HepG2 (cell line): ENCODE results near the gene OR2B2. TPM values are rescaled to one million over a fixed set of nuclear protein-coding genes. Genes with fewer than 3 reads are reported as not detected.

ENCODE experiments used
- CHCHD3 ChIP-seq: sonication (generic); formaldehyde crosslinking; IDR thresholded peaks from 2 replicates; pipeline ENCODE4 v1.8.0; 2022; ENCODE audit warnings: mild to moderate bottlenecking, missing genetic modification reagents, moderate library complexity
- CSRNP1 ChIP-seq: sonication (generic); formaldehyde crosslinking; IDR thresholded peaks from 2 replicates; pipeline ENCODE4 v1.8.1; 2023; ENCODE audit warnings: mild to moderate bottlenecking, missing genetic modification reagents
- FOSL2 ChIP-seq: sonication (generic); formaldehyde crosslinking; IDR thresholded peaks from 2 replicates; pipeline ENCODE4 v1.4.0; 2020; ENCODE audit warnings: missing genetic modification reagents
- HNF1A ChIP-seq, 2 experiments: sonication (generic) in 1 of 2; formaldehyde crosslinking in 1 of 2; IDR thresholded peaks; 2 replicates each; pipeline versions ENCODE4 v1.4.0 to v1.6.1; 2016 to 2020; ENCODE audit warnings: borderline replicate concordance in 1 of 2, low read depth in 1 of 2, mild to moderate bottlenecking in 1 of 2, missing genetic modification reagents in 1 of 2
- NR0B2 ChIP-seq: sonication (generic); formaldehyde crosslinking; IDR thresholded peaks from 2 replicates; pipeline ENCODE4 v1.4.0; 2020; ENCODE audit warnings: mild to moderate bottlenecking, missing genetic modification reagents
- PRPF4 ChIP-seq: fragments of 200-400 bp; formaldehyde crosslinking; IDR thresholded peaks from 2 replicates; pipeline ENCODE4 v1.6.1; 2016; ENCODE audit warnings: low read length, low read depth; ENCODE audit not compliant: poor library complexity, severe bottlenecking
- SAP130 ChIP-seq: IDR thresholded peaks from 2 replicates; pipeline ENCODE4 v1.6.1; 2016; ENCODE audit warnings: low read depth
- SRSF4 ChIP-seq: fragments of 200-400 bp; formaldehyde crosslinking; IDR thresholded peaks from one replicate; pipeline ENCODE4 v1.6.1; 2018; ENCODE audit warnings: mild to moderate bottlenecking, low read depth, low read length, moderate library complexity; ENCODE audit not compliant: poor library complexity, severe bottlenecking
- TARDBP ChIP-seq: sonication (generic); formaldehyde crosslinking; IDR thresholded peaks from 2 replicates; pipeline ENCODE4 v1.8.0; 2022; ENCODE audit warnings: mild to moderate bottlenecking, missing genetic modification reagents
- U2AF2 ChIP-seq: fragments of 200-400 bp; formaldehyde crosslinking; IDR thresholded peaks from 2 replicates; pipeline ENCODE4 v1.6.1; 2017; ENCODE audit warnings: low read depth, mild to moderate bottlenecking, low read length
- ZGPAT ChIP-seq: IDR thresholded peaks from 2 replicates; pipeline ENCODE4 v1.6.1; 2016; ENCODE audit warnings: mild to moderate bottlenecking
- ZNF253 ChIP-seq: sonication (generic); formaldehyde crosslinking; IDR thresholded peaks from 2 replicates; pipeline ENCODE4 v1.8.0; 2022; ENCODE audit warnings: mild to moderate bottlenecking, missing genetic modification reagents, borderline replicate concordance
- ZNF274 ChIP-seq: sonication (generic); formaldehyde crosslinking; IDR thresholded peaks from 2 replicates; pipeline ENCODE4 v1.5.1; 2020; ENCODE audit warnings: mild to moderate bottlenecking, missing genetic modification reagents
- ZNF451 ChIP-seq: sonication (generic); formaldehyde crosslinking; IDR thresholded peaks from 2 replicates; pipeline ENCODE4 v1.5.0; 2020; ENCODE audit warnings: mild to moderate bottlenecking, missing genetic modification reagents
- ZNF484 ChIP-seq: sonication (generic); formaldehyde crosslinking; IDR thresholded peaks from 2 replicates; pipeline ENCODE4 v1.5.1; 2020; ENCODE audit warnings: mild to moderate bottlenecking, low read depth, missing genetic modification reagents, borderline replicate concordance
- ZNF552 ChIP-seq: sonication (generic); formaldehyde crosslinking; IDR thresholded peaks from 2 replicates; pipeline ENCODE4 v1.9.0; 2022; ENCODE audit warnings: missing genetic modification reagents, mild to moderate bottlenecking, borderline replicate concordance
- ZNF691 ChIP-seq: sonication (generic); formaldehyde crosslinking; IDR thresholded peaks from 2 replicates; pipeline ENCODE4 v1.4.0; 2020; ENCODE audit warnings: missing genetic modification reagents, low read depth, mild to moderate bottlenecking, borderline replicate concordance
- ZNF841 ChIP-seq: sonication (generic); formaldehyde crosslinking; IDR thresholded peaks from 2 replicates; pipeline ENCODE4 v1.8.1; 2023; ENCODE audit warnings: missing genetic modification reagents, borderline replicate concordance
- ZSCAN30 ChIP-seq: sonication (generic); formaldehyde crosslinking; IDR thresholded peaks from 2 replicates; pipeline ENCODE4 v1.5.0; 2020; ENCODE audit warnings: mild to moderate bottlenecking, missing genetic modification reagents
- polyA plus RNA-seq, 8 experiments: library from polyadenylated mRNA; depleted of rRNA in 3 of 8; stranded (reverse) in 7 of 8; unstranded in 1 of 8; fragments of >200 nt; fragmentation: Illumina TruSeq in 4 of 8; extraction: Trizol in 4 of 8; gene quantifications; 2 replicates each; pipeline versions ENCODE4 v1.2.1 to v1.2.3, GENCODE V29; 2011 to 2016; ENCODE audit warnings: low read depth in 4 of 8, missing spikeins in 1 of 8, mixed read lengths in 1 of 8; ENCODE audit not compliant: insufficient read depth in 1 of 8
- total RNA-seq, 5 experiments: library from RNA; depleted of rRNA; stranded (reverse); fragments of >200 nt; fragmentation: Illumina TruSeq; extraction: Trizol; gene quantifications; 2 replicates each; pipeline ENCODE4 v1.2.3, GENCODE V29; 2016; ENCODE audit warnings: low read depth in 1 of 5

Gene OR2B2
- total and polyA plus RNA-seq, 2 of the 13 experiments (the other 11 are each of a cell fraction or from before 2014, with no cell fraction given) = not detected

- TF ChIP-seq HNF1A (IDR thresholded peaks at IDR 0.05; ENCODE audit: low read depth) = no peak
- no peak for TF ChIP-seq HNF1A (CRISPR knock-in tag; IDR thresholded peaks at IDR 0.05; ENCODE audit: borderline replicate concordance)
- peak; percentile 20; the same call in 1 of the 2 replicates for TF ChIP-seq FOSL2 (CRISPR knock-in tag)
- TF ChIP-seq ZNF691 = no peak
- TF ChIP-seq ZNF451 (CRISPR knock-in tag) = no peak
- TF ChIP-seq NR0B2 (CRISPR knock-in tag) = no peak
- TF ChIP-seq SRSF4 = no peak
- no peak for TF ChIP-seq CSRNP1 (CRISPR knock-in tag)
- TF ChIP-seq SAP130 = peak; percentile 50
- TF ChIP-seq ZNF253 = no peak
- no peak for TF ChIP-seq ZNF552 (CRISPR knock-in tag)
- no peak for TF ChIP-seq U2AF2
- no peak for TF ChIP-seq ZSCAN30 (CRISPR knock-in tag)
- no peak for TF ChIP-seq ZNF484
- no peak for TF ChIP-seq ZNF841 (CRISPR knock-in tag)
- peak; percentile 10 for TF ChIP-seq PRPF4
- no peak for TF ChIP-seq CHCHD3 (CRISPR knock-in tag)
- peak; percentile 71 for TF ChIP-seq ZGPAT (CRISPR knock-in tag)
- TF ChIP-seq TARDBP (CRISPR knock-in tag) = no peak
- no peak for TF ChIP-seq ZNF274 (CRISPR knock-in tag)
These were observed 47.0 kb downstream of the OR2B2 start (continued) for GRCh38 chr6:27864906-27865849.
